B cell (primary cell): Measurements from ENCODE around the gene SOHLH1. TPM values are rescaled to one million over a fixed set of nuclear protein-coding genes. Genes with fewer than 3 reads are reported as not detected.

Experiments
- ATAC-seq: fragments of 200-7000 bp; cut with Tn5 transposase; one replicate; pipeline ENCODE4 v1.10.0; 2021; ENCODE audit warnings: low read depth, mild to moderate bottlenecking, moderate number of reproducible peaks, moderate library complexity
- CTCF ChIA-PET: fragments of 350-600 bp; sonication (Branson Sonifier 250); formaldehyde crosslinking; loops from one replicate; lab custom pipeline; 2021; ENCODE audit warnings: antibody characterized with exemption, inconsistent platforms; lab: Charles Lee
- POLR2A ChIA-PET: fragments of 350-600 bp; sonication (Branson Sonifier 250); formaldehyde crosslinking; loops from one replicate; lab custom pipeline; 2021; ENCODE audit warnings: antibody characterized with exemption; lab: Charles Lee
- DNase-seq: peaks from one replicate; pipeline ENCODE4 v3.0.0; 2013
- H2AFZ ChIP-seq: 2 replicates; pipeline ENCODE4 v1.6.1; 2012; ENCODE audit warnings: mild to moderate bottlenecking, low read depth, low read length; ENCODE audit not compliant: insufficient read depth, poor library complexity, severe bottlenecking
- H3K27ac ChIP-seq, 2 donors: 1 replicate in 1 of 2; 2 replicates in 1 of 2; pipeline ENCODE4 v1.5.1; 2012 to 2013; ENCODE audit warnings: low read length in 2 of 2, mild to moderate bottlenecking in 2 of 2, moderate library complexity in 1 of 2
- H3K27me3 ChIP-seq, 4 experiments: fragments of 200-600 bp in 1 of 4; sonication (generic) in 1 of 4; replicated peaks in 1 of 4; 1 replicate in 2 of 4; 2 replicates in 2 of 4; pipeline versions ENCODE4 v1.6.1 to v1.7.0; 2013 to 2016; ENCODE audit warnings: low read length in 3 of 4, mild to moderate bottlenecking in 2 of 4, mixed read lengths in 1 of 4, moderate library complexity in 1 of 4; ENCODE audit not compliant: insufficient read depth in 4 of 4, control insufficient read depth in 3 of 4; ENCODE audit errors: control extremely low read depth in 1 of 4
- H3K36me3 ChIP-seq, 2 experiments: replicated peaks in 1 of 2; 1 replicate in 1 of 2; 2 replicates in 1 of 2; pipeline versions ENCODE4 v1.6.1 to v1.7.1; 2013; ENCODE audit warnings: low read length in 1 of 2; ENCODE audit not compliant: insufficient read depth in 2 of 2, control insufficient read depth in 1 of 2; ENCODE audit errors: control extremely low read depth in 1 of 2, extremely low read depth in 1 of 2
- H3K4me1 ChIP-seq, 2 donors: fragments of 200-600 bp in 1 of 2; sonication (generic) in 1 of 2; 1 replicate in 1 of 2; 2 replicates in 1 of 2; pipeline versions ENCODE4 v1.5.1 to v1.6.1; 2013 to 2017; ENCODE audit warnings: low read length in 2 of 2; ENCODE audit not compliant: control insufficient read depth in 2 of 2, insufficient read depth in 2 of 2
- H3K4me2 ChIP-seq: replicated peaks from 2 replicates; pipeline ENCODE3; 2012; ENCODE audit warnings: mild to moderate bottlenecking, low read depth, low read length; ENCODE audit not compliant: poor library complexity, severe bottlenecking
- H3K4me3 ChIP-seq, 5 experiments: fragments of 200-600 bp in 1 of 5; sonication (generic) in 1 of 5; 1 replicate in 3 of 5; 2 replicates in 2 of 5; pipeline versions ENCODE4 v1.5.1 to v1.7.0; 2011 to 2016; ENCODE audit warnings: low read length in 4 of 5, mild to moderate bottlenecking in 4 of 5, low read depth in 2 of 5, control low read depth in 1 of 5, moderate library complexity in 1 of 5; ENCODE audit not compliant: insufficient read depth in 1 of 5; ENCODE audit errors: control extremely low read depth in 1 of 5, extremely low read depth in 1 of 5
- H3K79me2 ChIP-seq: fragments of 200-600 bp; sonication (generic); one replicate; pipeline ENCODE4 v1.6.0; 2016; ENCODE audit warnings: low read length; ENCODE audit not compliant: control insufficient read depth, insufficient read depth
- H3K9ac ChIP-seq: fragments of 200-600 bp; sonication (generic); 2 replicates; pipeline ENCODE4 v1.6.1; 2017; ENCODE audit warnings: mild to moderate bottlenecking, low read length, moderate library complexity
- H3K9me3 ChIP-seq, 3 donors: one replicate each; pipeline versions ENCODE4 v1.6.1 to v1.7.1; 2013; ENCODE audit warnings: low read length in 2 of 3; ENCODE audit not compliant: control insufficient read depth in 2 of 3, insufficient read depth in 1 of 3; ENCODE audit errors: control extremely low read depth in 1 of 3
- H4K20me1 ChIP-seq: 2 replicates; pipeline ENCODE4 v1.6.0; 2012; ENCODE audit warnings: mild to moderate bottlenecking, low read length; ENCODE audit not compliant: insufficient read depth, control insufficient read depth, poor library complexity, severe bottlenecking
- H3K27ac Mint-ChIP-seq: one replicate; pipeline ENCODE4 v1.8.0; 2021; ENCODE audit warnings: mixed read lengths
- H3K27me3 Mint-ChIP-seq: one replicate; pipeline ENCODE4 v1.8.0; 2021; ENCODE audit warnings: mixed read lengths
- H3K4me1 Mint-ChIP-seq: one replicate; pipeline ENCODE4 v1.8.0; 2021; ENCODE audit warnings: mixed read lengths
- H3K4me3 Mint-ChIP-seq: one replicate; pipeline ENCODE4 v1.8.0; 2021; ENCODE audit warnings: mixed read lengths
- H3K9me3 Mint-ChIP-seq: one replicate; pipeline ENCODE4 v1.8.0; 2022; ENCODE audit warnings: mixed read lengths; ENCODE audit not compliant: insufficient read depth
- EZH2 ChIP-seq: IDR thresholded peaks from 2 replicates; pipeline ENCODE4 v1.6.1; 2012; ENCODE audit warnings: borderline replicate concordance, low read depth, mild to moderate bottlenecking, moderate library complexity, low read length; ENCODE audit not compliant: insufficient read depth, poor library complexity, severe bottlenecking
- WGBS: methylation state at CpG from one replicate; pipeline ENCODE4 v1.1.5; 2013; ENCODE audit warnings: missing lambda C conversion rate; ENCODE audit not compliant: insufficient coverage; 5-methylcytosine and 5-hydroxymethylcytosine counted together
- intact Hi-C: fragments of 100-400 bp; cut with micrococcal nuclease; formaldehyde crosslinking; loops from one replicate; pipeline ENCODE4 v1.10.0; 2022
- polyA plus RNA-seq: library from polyadenylated mRNA; depleted of rRNA; stranded (reverse); fragments of >200 nt; gene quantifications from 2 replicates; pipeline ENCODE4 v1.2.3, GENCODE V29; 2012
- total RNA-seq, 2 donors: library from RNA; stranded (reverse); fragments of 120-200 nt in 1 of 2; gene quantifications; 1 replicate in 1 of 2; 2 replicates in 1 of 2; pipeline versions ENCODE4 v1.2.3 to v1.2.4, GENCODE V29; 2013 to 2022
- TF ChIP-seq, protein P1 (sequence below): fragments of 200-600 bp; IDR thresholded peaks from one replicate; pipeline ENCODE4 v1.8.0; 2022; ENCODE audit warnings: antibody characterized with exemption, mild to moderate bottlenecking

The SOHLH1 gene
- total and polyA plus RNA-seq, 2 donors (not counting 1 experiment from before 2014, with no cell fraction given): not detected

GRCh38 chr9:135697226-135697625 is 2.1 kb downstream of the SOHLH1 start:
- Mint-ChIP-seq H3K4me3 (no peak overlapping the region), H3K27ac (no peak overlapping the region), H3K9me3 (no peaks in the 10 kb centered on the region), H3K27me3 (no peaks in the 10 kb centered on the region), H3K4me1 (no peaks in the 10 kb centered on the region)
- no peak overlapping the region for H3K9ac ChIP-seq
- intact Hi-C loops: no loop called here
- ATAC-seq (no peak), DNase-seq (no peak)
- no peaks in the 10 kb centered on the region for H3K9me3 ChIP-seq
- no peaks in the 10 kb centered on the region for H3K36me3 ChIP-seq
- POLR2A ChIA-PET: no interaction called here
- no peak overlapping the region for H3K27ac ChIP-seq
- CTCF ChIA-PET: no interaction called here
- peaks cover 0 to 3% (median 0%) of the 10 kb centered on the region in 4 experiments for H3K27me3 ChIP-seq
- no peak overlapping the region for H3K4me2 ChIP-seq
- no peak for TF ChIP-seq EZH2
- TF ChIP-seq, protein P1, sequence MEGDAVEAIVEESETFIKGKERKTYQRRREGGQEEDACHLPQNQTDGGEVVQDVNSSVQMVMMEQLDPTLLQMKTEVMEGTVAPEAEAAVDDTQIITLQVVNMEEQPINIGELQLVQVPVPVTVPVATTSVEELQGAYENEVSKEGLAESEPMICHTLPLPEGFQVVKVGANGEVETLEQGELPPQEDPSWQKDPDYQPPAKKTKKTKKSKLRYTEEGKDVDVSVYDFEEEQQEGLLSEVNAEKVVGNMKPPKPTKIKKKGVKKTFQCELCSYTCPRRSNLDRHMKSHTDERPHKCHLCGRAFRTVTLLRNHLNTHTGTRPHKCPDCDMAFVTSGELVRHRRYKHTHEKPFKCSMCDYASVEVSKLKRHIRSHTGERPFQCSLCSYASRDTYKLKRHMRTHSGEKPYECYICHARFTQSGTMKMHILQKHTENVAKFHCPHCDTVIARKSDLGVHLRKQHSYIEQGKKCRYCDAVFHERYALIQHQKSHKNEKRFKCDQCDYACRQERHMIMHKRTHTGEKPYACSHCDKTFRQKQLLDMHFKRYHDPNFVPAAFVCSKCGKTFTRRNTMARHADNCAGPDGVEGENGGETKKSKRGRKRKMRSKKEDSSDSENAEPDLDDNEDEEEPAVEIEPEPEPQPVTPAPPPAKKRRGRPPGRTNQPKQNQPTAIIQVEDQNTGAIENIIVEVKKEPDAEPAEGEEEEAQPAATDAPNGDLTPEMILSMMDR: no peak
- no peak overlapping the region for H3K4me3 ChIP-seq
- no peak overlapping the region for H2AFZ ChIP-seq
- no peaks in the 10 kb centered on the region for H4K20me1 ChIP-seq
- 89% methylated on average over 14 of the region's 15 CpGs for WGBS
- peaks cover 4 to 5% of the 10 kb centered on the region in 2 donors for H3K4me1 ChIP-seq
- no peaks in the 10 kb centered on the region for H3K79me2 ChIP-seq

- no peak overlapping the region for H3K27ac Mint-ChIP-seq
- peaks cover 0 to under 1% (median 0%) of the 10 kb centered on the region in 3 donors for H3K9me3 ChIP-seq
- H3K27me3 ChIP-seq: no peaks in the 10 kb centered on the region
- no peaks in the 10 kb centered on the region for H3K27me3 Mint-ChIP-seq
- H3K4me1 Mint-ChIP-seq: no peaks in the 10 kb centered on the region
- WGBS: 80% methylated on average over 16 of the region's 16 CpGs
- ATAC-seq: no peak
- no peaks in the 10 kb centered on the region for H4K20me1 ChIP-seq
- DNase-seq: no peak
- H3K79me2 ChIP-seq: no peaks in the 10 kb centered on the region
- H3K36me3 ChIP-seq: no peaks in the 10 kb centered on the region
- intact Hi-C loops: no loop called here
- ChIA-PET CTCF (no interaction called here), POLR2A (no interaction called here)
- no peak overlapping the region for H3K27ac ChIP-seq
- no peak overlapping the region for H3K9ac ChIP-seq
- H3K4me3 ChIP-seq: no peak overlapping the region
- H3K4me1 ChIP-seq: no peaks in the 10 kb centered on the region
- no peak overlapping the region for H3K4me2 ChIP-seq
- H3K4me3 Mint-ChIP-seq: no peak overlapping the region
- H2AFZ ChIP-seq: no peak overlapping the region
- TF ChIP-seq, protein P1: no peak
- no peak for TF ChIP-seq EZH2
- H3K9me3 Mint-ChIP-seq: no peaks in the 10 kb centered on the region
These were observed 2.8 kb downstream of the SOHLH1 start for GRCh38 chr9:135696446-135696845.
